CD14-positive monocyte (primary cell): ENCODE results near the gene TBCK. TPM values are rescaled to one million over a fixed set of nuclear protein-coding genes. Genes with fewer than 3 reads are reported as not detected.
"Not testable (repeated sequence)": the region's sequence is repeated elsewhere in the genome, so short reads cannot be mapped to it uniquely, and the experiment has no call there.

Source experiments
- DNase-seq, 3 donors: peaks; one replicate each; pipeline ENCODE4 v3.0.0-alpha.2; 2011 to 2022
- H2AFZ ChIP-seq: 2 replicates; pipeline ENCODE4 v1.6.0; 2012; ENCODE audit warnings: mild to moderate bottlenecking, low read depth, low read length, inconsistent platforms; ENCODE audit not compliant: insufficient read depth, poor library complexity, severe bottlenecking
- H3K27ac ChIP-seq, 2 donors: 1 replicate in 1 of 2; 2 replicates in 1 of 2; pipeline ENCODE4 v1.5.1; 2012 to 2013; ENCODE audit warnings: low read length in 2 of 2, control low read depth in 1 of 2, inconsistent platforms in 1 of 2, low read depth in 1 of 2, mild to moderate bottlenecking in 1 of 2
- H3K27me3 ChIP-seq, 2 donors: one replicate each; pipeline versions ENCODE4 v1.6.0 to v1.6.1; 2011 to 2013; ENCODE audit warnings: low read length in 2 of 2; ENCODE audit not compliant: control insufficient read depth in 2 of 2, insufficient read depth in 2 of 2
- H3K36me3 ChIP-seq, 2 donors: replicated peaks in 1 of 2; 1 replicate in 1 of 2; 2 replicates in 1 of 2; pipeline versions ENCODE4 v1.5.1 to v1.6.1; 2012 to 2013; ENCODE audit warnings: low read length in 2 of 2, control low read depth in 1 of 2, inconsistent platforms in 1 of 2, mild to moderate bottlenecking in 1 of 2; ENCODE audit not compliant: insufficient read depth in 2 of 2, control insufficient read depth in 1 of 2
- H3K4me1 ChIP-seq, 2 donors: 1 replicate in 1 of 2; 2 replicates in 1 of 2; pipeline versions ENCODE4 v1.5.1 to v1.6.1; 2012 to 2013; ENCODE audit warnings: low read length in 2 of 2, control low read depth in 1 of 2, inconsistent platforms in 1 of 2, mild to moderate bottlenecking in 1 of 2, moderate library complexity in 1 of 2; ENCODE audit not compliant: insufficient read depth in 2 of 2, control insufficient read depth in 1 of 2
- H3K4me2 ChIP-seq: replicated peaks from 2 replicates; pipeline ENCODE3; 2012; ENCODE audit warnings: low read length, moderate library complexity, mild to moderate bottlenecking; ENCODE audit not compliant: poor library complexity, severe bottlenecking; ENCODE audit errors: extremely low read depth
- H3K4me3 ChIP-seq, 3 experiments: fragments of 200-600 bp in 1 of 3; sonication (generic) in 1 of 3; replicated peaks in 1 of 3; 1 replicate in 2 of 3; 2 replicates in 1 of 3; pipeline ENCODE4 v1.5.1; 2011 to 2013; ENCODE audit warnings: low read length in 3 of 3, mild to moderate bottlenecking in 3 of 3, control low read depth in 2 of 3, low read depth in 2 of 3, inconsistent platforms in 1 of 3, moderate library complexity in 1 of 3
- H3K79me2 ChIP-seq: 2 replicates; pipeline ENCODE4 v1.6.0; 2012; ENCODE audit warnings: mild to moderate bottlenecking, control low read depth, inconsistent platforms, low read length, moderate library complexity; ENCODE audit not compliant: insufficient read depth
- H3K9ac ChIP-seq: 2 replicates; pipeline ENCODE4 v1.6.0; 2017; ENCODE audit warnings: low read length, mild to moderate bottlenecking; ENCODE audit not compliant: insufficient read depth, poor library complexity, severe bottlenecking
- H3K9me3 ChIP-seq, 2 donors: replicated peaks in 1 of 2; 1 replicate in 1 of 2; 2 replicates in 1 of 2; pipeline versions ENCODE4 v1.5.1 to v1.6.1; 2012 to 2013; ENCODE audit warnings: low read length in 2 of 2, control low read depth in 1 of 2; ENCODE audit not compliant: control insufficient read depth in 1 of 2, insufficient read depth in 1 of 2
- H4K20me1 ChIP-seq: 2 replicates; pipeline ENCODE4 v1.6.0; 2012; ENCODE audit warnings: mild to moderate bottlenecking, low read length, control low read depth, moderate library complexity; ENCODE audit not compliant: insufficient read depth
- H3K27ac Mint-ChIP-seq, 7 donors: one replicate each; pipeline ENCODE4 v1.8.0; 2020; ENCODE audit warnings: mild to moderate bottlenecking in 7 of 7, mixed read lengths in 7 of 7, moderate library complexity in 6 of 7, inconsistent platforms in 2 of 7
- H3K27me3 Mint-ChIP-seq, 3 donors: one replicate each; pipeline ENCODE4 v1.8.0; 2021 to 2022; ENCODE audit warnings: low read depth in 3 of 3, mild to moderate bottlenecking in 3 of 3, mixed read lengths in 3 of 3, moderate library complexity in 3 of 3, inconsistent platforms in 1 of 3
- H3K36me3 Mint-ChIP-seq, 2 donors: one replicate each; pipeline ENCODE4 v1.8.0; 2020; ENCODE audit warnings: mixed read lengths in 2 of 2, inconsistent platforms in 1 of 2, mild to moderate bottlenecking in 1 of 2
- H3K4me1 Mint-ChIP-seq: one replicate; pipeline ENCODE4 v1.8.0; 2020; ENCODE audit warnings: mild to moderate bottlenecking, mixed read lengths
- H3K4me3 Mint-ChIP-seq, 2 donors: one replicate each; pipeline ENCODE4 v1.8.0; 2020; ENCODE audit warnings: mild to moderate bottlenecking in 2 of 2, mixed read lengths in 2 of 2, moderate library complexity in 1 of 2
- H3K9me3 Mint-ChIP-seq, 7 donors: one replicate each; pipeline ENCODE4 v1.8.0; 2020 to 2022; ENCODE audit warnings: mixed read lengths in 7 of 7, mild to moderate bottlenecking in 6 of 7, moderate library complexity in 6 of 7, inconsistent platforms in 2 of 7
- CTCF ChIP-seq: fragments of 200-600 bp; IDR thresholded peaks from one replicate; pipeline ENCODE4 v1.8.0; 2022; ENCODE audit warnings: antibody characterized with exemption, mild to moderate bottlenecking
- WGBS: methylation state at CpG from one replicate; pipeline ENCODE4 v1.1.5; 2013; ENCODE audit warnings: missing lambda C conversion rate; ENCODE audit not compliant: insufficient coverage; 5-methylcytosine and 5-hydroxymethylcytosine counted together
- intact Hi-C, 2 donors: fragments of 100-400 bp; cut with micrococcal nuclease; formaldehyde crosslinking; loops; one replicate each; pipeline versions ENCODE4 v1.15.0 to v1.15.1; 2023
- polyA plus RNA-seq, 3 donors: library from polyadenylated mRNA; depleted of rRNA in 1 of 3; unstranded in 2 of 3; stranded (reverse) in 1 of 3; fragments of 300-500 nt in 2 of 3; fragments of >200 nt in 1 of 3; fragmentation: Illumina TruSeq in 2 of 3; gene quantifications; 1 replicate in 2 of 3; 2 replicates in 1 of 3; pipeline ENCODE4 v1.2.3, GENCODE V29; 2012 to 2021

TBCK gene
- polyA plus RNA-seq, 3 donors: 8.0 to 14.0 (median 12.5) TPM

GRCh38 chr4:106116025-106116424 lies 200.0 kb downstream of the TBCK start:
- Histone ChIP-seq H3K4me3 (no peak overlapping the region), H3K9me3 (peaks cover 19 to 24% of the 10 kb centered on the region in 2 donors), H3K27ac (no peak overlapping the region), H3K4me2 (no peak overlapping the region), H2AFZ (no peak overlapping the region), H3K36me3 (peaks cover 0 to 41% of the 10 kb centered on the region in 2 donors), H3K79me2 (no peaks in the 10 kb centered on the region), H3K4me1 (no peaks in the 10 kb centered on the region), H3K27me3 (no peaks in the 10 kb centered on the region), H4K20me1 (no peaks in the 10 kb centered on the region), H3K9ac (no peak overlapping the region)
- Mint-ChIP-seq H3K27ac (no peak overlapping the region), H3K36me3 (peaks cover 36 to 43% of the 10 kb centered on the region in 2 donors), H3K27me3 (no peaks in the 10 kb centered on the region), H3K9me3 (peaks cover 11 to 33% (median 22%) of the 10 kb centered on the region in 7 donors), H3K4me1 (no peaks in the 10 kb centered on the region), H3K4me3 (no peak overlapping the region)
- no CpG with 5 or more reads among the region's 2 CpGs for WGBS
- intact Hi-C loops: no loop called here
- no peak for TF ChIP-seq CTCF
- no peak for DNase-seq

GRCh38 chr4:106114270-106114669 lies 201.7 kb downstream of the TBCK start:
- Histone ChIP-seq H3K4me3 (no peak overlapping the region), H3K27ac (no peak overlapping the region), H3K9me3 (peaks cover 31 to 42% of the 10 kb centered on the region in 2 donors), H2AFZ (no peak overlapping the region), H3K36me3 (peaks cover 0 to 51% of the 10 kb centered on the region in 2 donors), H3K4me2 (no peak overlapping the region), H3K9ac (no peak overlapping the region), H3K4me1 (no peaks in the 10 kb centered on the region), H3K79me2 (no peaks in the 10 kb centered on the region), H4K20me1 (no peaks in the 10 kb centered on the region), H3K27me3 (no peaks in the 10 kb centered on the region)
- 99% methylated on average over 7 of the region's 8 CpGs for WGBS
- Mint-ChIP-seq H3K36me3 (peaks cover 43 to 50% of the 10 kb centered on the region in 2 donors), H3K9me3 (peaks cover 18 to 42% (median 28%) of the 10 kb centered on the region in 7 donors), H3K4me3 (no peak overlapping the region), H3K27me3 (peaks cover 0 to 2% (median 0%) of the 10 kb centered on the region in 3 donors), H3K27ac (no peak overlapping the region), H3K4me1 (no peaks in the 10 kb centered on the region)
- no peak for TF ChIP-seq CTCF
- DNase-seq: no peak
- intact Hi-C loops: no loop called here

GRCh38 chr4:106111778-106112469 lies 204.1 kb downstream of the TBCK start:
- Histone ChIP-seq H3K9me3 (peaks cover 27 to 44% of the 10 kb centered on the region in 2 donors), H3K36me3 (peaks cover 0 to 51% of the 10 kb centered on the region in 2 donors)
- DNase-seq, H3K27me3 Mint-ChIP-seq, H3K79me2 ChIP-seq, H3K27ac Mint-ChIP-seq, H3K4me1 ChIP-seq, H3K9ac ChIP-seq, H2AFZ ChIP-seq, H3K4me3 ChIP-seq, H3K4me2 ChIP-seq, intact Hi-C loops, H4K20me1 ChIP-seq, H3K4me3 Mint-ChIP-seq, H3K4me1 Mint-ChIP-seq, H3K27me3 ChIP-seq, H3K27ac ChIP-seq: not testable (repeated sequence)
- Mint-ChIP-seq H3K36me3 (peaks cover 57 to 63% of the 10 kb centered on the region in 2 donors), H3K9me3 (peaks cover 23 to 50% (median 31%) of the 10 kb centered on the region in 7 donors)
- no CpG with 5 or more reads among the region's 2 CpGs for WGBS
